ENCODE measurements around the gene CACNG4. TPM values are rescaled to one million over a fixed set of nuclear protein-coding genes. Genes with fewer than 3 reads are reported as not detected.

CACNG4 gene
- total and polyA plus RNA-seq, 2 donors from 2014 or later: 0.26 to 0.31 TPM

DNA sequence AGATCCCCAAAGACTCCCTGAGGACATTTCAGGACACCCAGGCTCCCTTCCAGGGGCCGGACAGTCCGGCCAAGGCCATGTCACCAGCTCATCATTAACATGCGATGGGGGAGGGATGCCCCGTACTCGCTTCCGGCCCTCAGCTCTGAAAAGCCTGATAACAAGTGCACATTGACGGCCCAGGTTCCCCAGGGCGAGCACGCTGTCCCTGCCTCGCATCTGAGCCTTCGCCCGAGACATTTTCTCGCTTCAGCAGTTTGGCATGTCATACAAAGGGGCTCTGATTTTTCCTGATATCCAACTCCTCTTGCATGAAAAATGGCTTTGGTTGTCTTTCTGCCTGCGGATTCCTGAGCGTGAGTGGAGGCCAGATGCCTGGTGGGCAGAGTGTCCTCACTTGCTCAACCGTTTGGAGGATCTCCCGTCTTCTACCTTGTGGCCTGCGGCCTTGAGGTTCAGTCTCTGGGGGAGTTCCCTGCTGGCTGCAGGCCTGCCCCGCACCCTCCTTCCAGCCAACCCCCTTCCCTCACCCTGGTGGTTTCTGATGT lies 14.1 kb downstream of the CACNG4 start:
- Histone ChIP-seq H3K9ac (ENCODE audit: low read length in 3 of 3) (no peak overlapping the region), H3K9me3 (ENCODE audit: control insufficient read depth in 2 of 3, insufficient read depth in 1 of 3, low read length in 3 of 3) (no peaks in the 10 kb centered on the region), H3K27ac (ENCODE audit: low read depth in 2 of 2, low read length in 2 of 2) (no peak overlapping the region), H3K36me3 (ENCODE audit: control insufficient read depth in 2 of 3, insufficient read depth in 3 of 3, low read length in 3 of 3) (no peaks in the 10 kb centered on the region), H3K27me3 (ENCODE audit: control insufficient read depth, insufficient read depth, low read length) (no peaks in the 10 kb centered on the region), H3K4me1 (ENCODE audit: control insufficient read depth in 2 of 3, insufficient read depth in 2 of 3, low read depth in 1 of 3, low read length in 3 of 3) (no peaks in the 10 kb centered on the region), H3K4me3 (ENCODE audit: low read length in 3 of 3) (no peak overlapping the region)
- FAIRE-seq (no peak), DNase-seq (no peak)
- intact Hi-C loops (cut with DNase I): no loop called here
- TF ChIP-seq, protein P1, sequence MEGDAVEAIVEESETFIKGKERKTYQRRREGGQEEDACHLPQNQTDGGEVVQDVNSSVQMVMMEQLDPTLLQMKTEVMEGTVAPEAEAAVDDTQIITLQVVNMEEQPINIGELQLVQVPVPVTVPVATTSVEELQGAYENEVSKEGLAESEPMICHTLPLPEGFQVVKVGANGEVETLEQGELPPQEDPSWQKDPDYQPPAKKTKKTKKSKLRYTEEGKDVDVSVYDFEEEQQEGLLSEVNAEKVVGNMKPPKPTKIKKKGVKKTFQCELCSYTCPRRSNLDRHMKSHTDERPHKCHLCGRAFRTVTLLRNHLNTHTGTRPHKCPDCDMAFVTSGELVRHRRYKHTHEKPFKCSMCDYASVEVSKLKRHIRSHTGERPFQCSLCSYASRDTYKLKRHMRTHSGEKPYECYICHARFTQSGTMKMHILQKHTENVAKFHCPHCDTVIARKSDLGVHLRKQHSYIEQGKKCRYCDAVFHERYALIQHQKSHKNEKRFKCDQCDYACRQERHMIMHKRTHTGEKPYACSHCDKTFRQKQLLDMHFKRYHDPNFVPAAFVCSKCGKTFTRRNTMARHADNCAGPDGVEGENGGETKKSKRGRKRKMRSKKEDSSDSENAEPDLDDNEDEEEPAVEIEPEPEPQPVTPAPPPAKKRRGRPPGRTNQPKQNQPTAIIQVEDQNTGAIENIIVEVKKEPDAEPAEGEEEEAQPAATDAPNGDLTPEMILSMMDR (IDR thresholded peaks at IDR 0.05; ENCODE audit: borderline replicate concordance, extremely low read depth, insufficient read depth): no peak

DNA sequence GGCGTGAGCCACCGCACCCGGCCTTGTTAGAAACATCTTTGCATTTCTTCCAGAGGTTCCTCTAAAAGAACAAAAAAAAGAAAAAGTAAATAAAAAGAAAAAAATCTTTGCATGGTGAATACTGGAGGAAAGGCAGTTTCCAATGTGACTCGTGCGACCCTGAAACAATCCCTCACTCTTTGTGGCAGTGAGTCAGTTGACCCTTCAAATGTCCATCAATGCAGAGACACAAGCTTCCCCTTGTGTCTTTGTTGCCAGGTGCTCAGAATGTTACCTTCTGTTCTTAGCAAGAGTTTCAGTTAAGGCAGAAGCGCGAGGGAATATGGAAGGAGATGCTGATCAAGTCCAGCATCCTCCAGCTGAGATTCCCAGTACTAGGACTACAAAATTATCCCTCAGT lies 16.4 kb downstream of the CACNG4 start:
- H3K4me3 ChIP-seq (ENCODE audit: low read length in 3 of 3): no peak overlapping the region
- H3K36me3 ChIP-seq (ENCODE audit: control insufficient read depth in 2 of 3, insufficient read depth in 3 of 3, low read length in 3 of 3): no peaks in the 10 kb centered on the region
- intact Hi-C loops (cut with DNase I): no loop called here
- H3K9ac ChIP-seq (ENCODE audit: low read length in 3 of 3): no peak overlapping the region
- no peaks in the 10 kb centered on the region for H3K9me3 ChIP-seq (ENCODE audit: control insufficient read depth in 2 of 3, insufficient read depth in 1 of 3, low read length in 3 of 3)
- TF ChIP-seq, protein P1 (IDR thresholded peaks at IDR 0.05; ENCODE audit: borderline replicate concordance, extremely low read depth, insufficient read depth): no peak
- no peaks in the 10 kb centered on the region for H3K27me3 ChIP-seq (ENCODE audit: control insufficient read depth, insufficient read depth, low read length)
- DNase-seq (no peak), FAIRE-seq (no peak)
- no peaks in the 10 kb centered on the region for H3K4me1 ChIP-seq (ENCODE audit: control insufficient read depth in 2 of 3, insufficient read depth in 2 of 3, low read depth in 1 of 3, low read length in 3 of 3)
- no peak overlapping the region for H3K27ac ChIP-seq (ENCODE audit: low read depth in 2 of 2, low read length in 2 of 2)

DNA sequence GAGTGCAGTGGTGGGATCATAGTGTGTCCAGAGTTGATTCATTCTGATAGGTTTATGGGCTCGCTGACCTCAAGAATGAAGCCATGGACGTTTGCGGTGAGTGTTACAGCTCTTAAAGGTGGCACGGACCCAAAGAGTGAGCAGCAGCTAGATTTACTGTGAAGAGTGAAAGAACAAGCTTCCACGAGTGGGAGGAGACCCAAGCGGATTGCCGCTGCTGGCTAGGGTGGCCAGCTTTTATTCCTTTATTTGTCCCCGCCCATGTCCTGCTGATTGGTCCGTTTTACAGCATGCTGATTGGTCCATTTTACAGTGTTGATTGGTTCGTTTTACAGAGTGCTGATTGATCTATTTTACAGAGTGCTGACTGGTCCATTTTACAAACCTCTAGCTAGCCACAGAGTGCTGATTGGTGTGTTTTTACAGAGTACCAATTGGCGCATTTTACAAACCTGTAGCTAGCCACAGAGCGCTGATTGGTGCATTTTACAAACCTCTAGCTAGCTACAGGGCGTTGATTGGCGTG lies 17.5 kb downstream of the CACNG4 start:
- Histone ChIP-seq H3K27ac (ENCODE audit: low read depth in 2 of 2, low read length in 2 of 2) (no peak overlapping the region), H3K27me3 (ENCODE audit: control insufficient read depth, insufficient read depth, low read length) (no peaks in the 10 kb centered on the region), H3K9ac (ENCODE audit: low read length in 3 of 3) (no peak overlapping the region), H3K36me3 (ENCODE audit: control insufficient read depth in 2 of 3, insufficient read depth in 3 of 3, low read length in 3 of 3) (no peaks in the 10 kb centered on the region), H3K9me3 (ENCODE audit: control insufficient read depth in 2 of 3, insufficient read depth in 1 of 3, low read length in 3 of 3) (no peaks in the 10 kb centered on the region), H3K4me1 (ENCODE audit: control insufficient read depth in 2 of 3, insufficient read depth in 2 of 3, low read depth in 1 of 3, low read length in 3 of 3) (no peaks in the 10 kb centered on the region), H3K4me3 (ENCODE audit: low read length in 3 of 3) (no peak overlapping the region)
- FAIRE-seq (no peak), DNase-seq (peak in 2 of 5 donors; percentile 53 to 76)
- TF ChIP-seq, protein P1 (IDR thresholded peaks at IDR 0.05; ENCODE audit: borderline replicate concordance, extremely low read depth, insufficient read depth): no peak
- intact Hi-C loops (cut with DNase I): no loop called here
